ENCODE measurements around the gene DENND1A.
A peak's percentile ranks its signal among the peaks of the same experiment; 100 is the strongest.

DENND1A gene

DNA sequence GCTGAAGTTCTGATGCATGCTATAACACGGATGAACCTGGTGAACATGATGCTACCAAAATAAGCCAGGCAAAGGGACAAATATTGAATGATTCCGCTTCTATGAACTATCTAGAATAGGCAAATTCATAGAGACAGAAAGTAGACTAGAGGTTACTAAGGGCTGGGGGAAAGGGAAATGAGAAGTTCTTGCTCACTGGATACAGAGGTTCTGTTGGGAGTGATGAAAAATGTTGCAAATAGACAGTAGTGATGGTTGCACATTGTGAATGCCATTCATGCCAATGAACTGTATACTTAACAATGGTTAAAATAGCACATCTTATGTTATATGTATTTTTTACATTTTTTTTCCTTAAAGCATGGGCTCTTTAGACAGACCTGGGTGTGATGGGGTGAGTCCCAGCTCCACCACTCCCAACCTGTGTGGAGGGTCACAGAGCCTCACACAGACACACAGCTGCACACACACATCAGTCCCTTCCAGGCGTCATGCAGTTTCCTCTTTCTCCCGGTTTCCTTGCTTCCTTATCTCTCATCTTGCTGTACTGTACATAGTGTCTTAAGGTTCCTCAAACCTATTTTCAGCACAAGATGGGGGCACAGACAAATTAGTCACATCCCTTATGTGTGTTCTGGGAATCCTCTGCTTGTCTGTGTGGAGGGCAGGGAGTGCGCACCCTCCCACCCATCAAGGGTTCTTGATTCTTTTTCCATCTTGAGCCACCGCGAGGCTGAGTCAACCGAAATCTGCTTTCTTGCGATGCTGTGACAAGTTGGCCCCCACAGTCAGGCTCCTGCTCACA, 381.0 kb downstream of the DENND1A start:
- H3K4me3 ChIP-seq, result no peak overlapping the region
- TF ChIP-seq, protein P1, sequence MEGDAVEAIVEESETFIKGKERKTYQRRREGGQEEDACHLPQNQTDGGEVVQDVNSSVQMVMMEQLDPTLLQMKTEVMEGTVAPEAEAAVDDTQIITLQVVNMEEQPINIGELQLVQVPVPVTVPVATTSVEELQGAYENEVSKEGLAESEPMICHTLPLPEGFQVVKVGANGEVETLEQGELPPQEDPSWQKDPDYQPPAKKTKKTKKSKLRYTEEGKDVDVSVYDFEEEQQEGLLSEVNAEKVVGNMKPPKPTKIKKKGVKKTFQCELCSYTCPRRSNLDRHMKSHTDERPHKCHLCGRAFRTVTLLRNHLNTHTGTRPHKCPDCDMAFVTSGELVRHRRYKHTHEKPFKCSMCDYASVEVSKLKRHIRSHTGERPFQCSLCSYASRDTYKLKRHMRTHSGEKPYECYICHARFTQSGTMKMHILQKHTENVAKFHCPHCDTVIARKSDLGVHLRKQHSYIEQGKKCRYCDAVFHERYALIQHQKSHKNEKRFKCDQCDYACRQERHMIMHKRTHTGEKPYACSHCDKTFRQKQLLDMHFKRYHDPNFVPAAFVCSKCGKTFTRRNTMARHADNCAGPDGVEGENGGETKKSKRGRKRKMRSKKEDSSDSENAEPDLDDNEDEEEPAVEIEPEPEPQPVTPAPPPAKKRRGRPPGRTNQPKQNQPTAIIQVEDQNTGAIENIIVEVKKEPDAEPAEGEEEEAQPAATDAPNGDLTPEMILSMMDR (IDR thresholded peaks at IDR 0.05), result no peak
- peaks cover 0 to 4% (median 0%) of the 10 kb centered on the region in 3 donors for H3K36me3 ChIP-seq
- H3K27me3 ChIP-seq, result no peaks in the 10 kb centered on the region
- no peak for DNase-seq
- intact Hi-C loops (cut with DNase I; ENCODE audit: low total_unique reads), result no loop called here
- H3K9me3 ChIP-seq, result no peaks in the 10 kb centered on the region
- H3K27ac ChIP-seq, result no peak overlapping the region
- no peaks in the 10 kb centered on the region for H3K4me1 ChIP-seq

DNA sequence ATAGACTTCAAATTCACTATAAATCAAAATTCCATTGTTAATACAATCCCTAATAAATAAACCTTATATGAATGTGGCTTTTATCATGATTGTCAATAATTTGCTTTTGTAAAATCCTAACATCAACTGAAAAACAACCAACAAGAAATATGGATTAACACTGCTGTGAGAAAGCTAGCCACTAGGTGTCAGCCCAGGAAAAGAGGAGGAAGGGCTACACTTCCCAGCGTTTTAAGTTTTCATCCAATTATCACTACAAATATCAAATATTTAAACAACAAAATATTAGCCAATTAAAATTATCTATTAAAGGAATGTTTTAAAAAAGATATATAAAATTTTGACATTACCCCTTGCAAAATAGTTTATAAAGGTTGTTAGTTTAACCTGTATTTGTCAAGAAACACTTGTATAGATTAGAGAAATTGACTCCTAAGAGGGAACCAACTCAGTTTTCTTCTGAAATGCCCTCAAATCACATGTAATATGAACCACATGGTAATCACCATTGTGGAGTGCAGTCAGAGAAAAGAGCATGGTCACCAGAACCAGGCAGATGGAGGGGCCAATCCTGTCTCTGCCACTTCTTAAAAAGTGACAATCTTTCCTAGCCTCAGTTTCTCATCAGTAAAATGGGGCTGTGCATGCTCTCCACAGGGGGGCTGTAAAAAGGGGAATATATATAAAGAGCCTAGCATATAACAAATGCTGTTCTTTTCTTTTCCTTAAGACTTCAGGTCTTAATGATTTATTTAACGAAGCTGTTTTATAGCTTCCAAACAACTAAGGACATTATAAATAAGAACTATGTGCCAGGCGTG, 385.7 kb downstream of the DENND1A start:
- H3K4me1 ChIP-seq, result peaks cover 0 to 7% (median 2%) of the 10 kb centered on the region in 4 donors
- DNase-seq, result no peak
- no peaks in the 10 kb centered on the region for H3K27me3 ChIP-seq
- H3K9me3 ChIP-seq, result no peaks in the 10 kb centered on the region
- no peak overlapping the region for H3K4me3 ChIP-seq
- H3K36me3 ChIP-seq, result no peaks in the 10 kb centered on the region
- no peak overlapping the region for H3K27ac ChIP-seq
- intact Hi-C loops (cut with DNase I; ENCODE audit: low total_unique reads), result loop anchor here (5.0 kb wide), 1 partner anchor 498 kb away; no protein-coding TSS in a partner anchor
- TF ChIP-seq, protein P1 (IDR thresholded peaks at IDR 0.05), result peak; percentile 64 to 73

DNA sequence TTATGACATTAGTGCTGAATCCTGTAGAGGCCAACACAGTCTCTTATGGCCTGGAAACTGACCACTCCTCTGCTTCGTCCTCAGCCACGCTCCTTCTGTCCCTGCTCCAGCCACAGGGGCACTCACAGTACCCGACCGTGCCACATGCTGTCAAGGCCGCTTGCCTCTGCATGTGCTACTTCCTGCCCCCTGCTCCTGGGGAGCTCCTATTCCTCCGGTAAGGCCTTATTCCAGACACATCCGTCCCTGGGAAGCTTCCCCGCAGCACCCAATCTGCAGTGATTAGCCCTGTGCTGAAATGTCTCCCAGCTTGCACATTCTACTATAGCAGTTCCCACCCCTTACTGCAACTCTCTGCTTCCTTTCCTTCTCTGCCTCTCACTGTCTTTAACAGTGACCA, 386.4 kb downstream of the DENND1A start:
- H3K27me3 ChIP-seq, result no peaks in the 10 kb centered on the region
- intact Hi-C loops (cut with DNase I; ENCODE audit: low total_unique reads), result loop anchor here (5.0 kb wide), 1 partner anchor 499 kb away; no protein-coding TSS in a partner anchor
- H3K27ac ChIP-seq, result no peak overlapping the region

DNA sequence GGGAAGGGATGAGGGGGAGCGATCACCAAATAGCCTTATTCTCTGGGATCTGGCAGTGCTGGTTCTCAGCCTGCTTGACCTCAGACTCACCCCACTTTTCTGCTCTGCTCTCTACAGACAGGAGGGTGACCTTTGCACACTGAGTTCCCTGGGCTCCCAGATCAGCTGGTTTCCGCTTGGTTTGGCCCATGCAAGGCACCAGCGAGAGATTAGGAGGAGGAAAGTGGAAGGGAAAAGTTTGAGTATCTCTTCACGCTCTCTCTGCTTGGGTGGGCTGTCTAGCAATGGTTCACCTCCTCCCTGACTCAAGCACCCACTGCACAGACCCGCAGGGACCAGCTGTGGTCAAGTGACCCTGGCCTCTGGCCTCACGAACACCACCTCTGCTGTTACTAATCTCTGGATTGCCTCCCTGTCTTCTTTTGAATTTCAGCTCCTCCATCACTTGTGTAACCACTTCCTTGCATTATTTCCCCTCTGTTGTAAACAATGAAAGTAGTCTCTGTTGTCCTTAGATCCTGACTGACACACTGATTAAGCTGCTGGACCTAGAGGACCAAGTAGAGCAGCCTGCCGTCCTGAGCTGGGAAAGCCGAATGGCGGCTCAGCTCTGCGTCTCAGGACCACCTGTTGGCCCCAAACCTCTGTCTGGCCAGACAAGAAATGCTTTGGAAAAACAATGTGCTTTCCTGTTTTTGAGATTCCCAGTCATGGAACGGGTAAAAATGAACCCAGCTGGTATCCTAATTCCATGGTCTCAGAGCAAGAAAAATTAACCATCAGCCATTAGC, 387.3 kb downstream of the DENND1A start:
- H3K4me1 ChIP-seq, result peaks cover 0 to 7% (median 2%) of the 10 kb centered on the region in 4 donors
- no peaks in the 10 kb centered on the region for H3K9me3 ChIP-seq
- H3K27me3 ChIP-seq, result no peaks in the 10 kb centered on the region
- no peaks in the 10 kb centered on the region for H3K36me3 ChIP-seq
- no peak for DNase-seq
- H3K27ac ChIP-seq, result no peak overlapping the region
- H3K4me3 ChIP-seq, result no peak overlapping the region
- TF ChIP-seq, protein P1 (IDR thresholded peaks at IDR 0.05), result no peak
- intact Hi-C loops (cut with DNase I; ENCODE audit: low total_unique reads), result loop anchor here (5.0 kb wide), 1 partner anchor 500 kb away; no protein-coding TSS in a partner anchor

More for the DNA sequence above, 386.4 kb downstream of the DENND1A start:
- no peaks in the 10 kb centered on the region for H3K9me3 ChIP-seq
- peaks cover 0 to 7% (median 2%) of the 10 kb centered on the region in 4 donors for H3K4me1 ChIP-seq
- no peaks in the 10 kb centered on the region for H3K36me3 ChIP-seq
- TF ChIP-seq, protein P1 (IDR thresholded peaks at IDR 0.05), result no peak
- DNase-seq, result no peak
- no peak overlapping the region for H3K4me3 ChIP-seq

DNA sequence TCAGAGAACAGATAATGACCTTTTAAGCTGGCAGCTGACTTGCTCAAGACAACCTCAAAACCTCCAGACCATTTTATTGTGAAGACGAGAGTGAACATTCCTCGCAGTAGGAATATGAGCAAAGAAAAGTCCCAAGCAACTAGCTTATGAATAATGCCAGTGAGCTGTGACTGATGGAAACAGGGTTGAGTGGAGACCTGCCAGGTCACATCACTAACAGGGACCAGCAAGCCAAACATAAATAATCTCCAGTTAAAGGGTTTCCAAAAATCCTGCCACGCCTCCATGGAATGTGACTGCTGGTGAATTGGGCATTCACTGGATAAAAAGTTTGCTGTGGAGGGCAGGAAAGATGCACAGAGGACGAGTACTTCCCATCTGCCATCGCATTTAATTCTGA, 388.5 kb downstream of the DENND1A start:
- intact Hi-C loops (cut with DNase I; ENCODE audit: low total_unique reads), result loop anchor here (5.0 kb wide), 1 partner anchor 501 kb away; no protein-coding TSS in a partner anchor
- Histone ChIP-seq H3K36me3 (no peaks in the 10 kb centered on the region), H3K4me1 (peaks cover 0 to 7% (median 2%) of the 10 kb centered on the region in 4 donors), H3K4me3 (no peak overlapping the region), H3K27ac (no peak overlapping the region), H3K27me3 (no peaks in the 10 kb centered on the region), H3K9me3 (no peaks in the 10 kb centered on the region)
- TF ChIP-seq, protein P1 (IDR thresholded peaks at IDR 0.05), result no peak
- DNase-seq, result no peak

All from tibial artery (tissue), 4 donors.